DMS53 treated with DMSO at 0.1 percent for 48 hours (cell line): ENCODE measurements around the gene DEFB131A.
"Not testable (repeated sequence)": the region's sequence is repeated elsewhere in the genome, so short reads cannot be mapped to it uniquely, and the experiment has no call there.

Source experiments
- DNase-seq: peaks from one replicate; lab custom pipeline; 2025; ENCODE audit not compliant: unreplicated experiment; lab: John Stamatoyannopoulos, UW

The DEFB131A gene

GRCh38 chr4:9444114-9444513, at the start of gene DEFB131A:
DEFB131A (plus strand) TSS chr4:9444414; CDS start chr4:9444534, 120 bp downstream.
- not testable (repeated sequence) for DNase-seq

DNA sequence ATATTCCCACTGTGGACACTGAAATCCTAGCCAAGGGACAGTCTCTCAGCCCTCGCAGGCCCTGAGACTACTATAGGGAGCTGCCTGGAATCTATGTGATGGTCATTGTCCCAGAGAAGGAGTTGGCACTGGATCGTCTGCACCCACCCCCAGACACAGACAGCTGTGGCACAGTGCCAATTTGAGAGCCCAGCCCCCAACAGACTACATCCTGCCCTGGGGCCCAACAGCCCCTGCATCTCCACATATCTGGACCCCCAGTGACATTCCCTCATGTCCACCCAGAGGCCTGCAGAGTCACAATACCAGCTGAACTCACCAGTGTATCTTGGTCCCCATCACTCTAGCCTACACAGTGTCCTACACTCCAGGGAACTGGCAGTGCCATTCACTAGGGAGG, 38.4 kb upstream of the DEFB131A start:
- not testable (repeated sequence) for DNase-seq

- not testable (repeated sequence) for DNase-seq
Observed at GRCh38 chr4:9406491-9406890, 37.7 kb upstream of the DEFB131A start.

- no peak for DNase-seq
Observed at GRCh38 chr4:9409793-9410192, 34.4 kb upstream of the DEFB131A start.

- DNase-seq: not testable (repeated sequence)
Observed at GRCh38 chr4:9421884-9422455, 22.2 kb upstream of the DEFB131A start.

DNA sequence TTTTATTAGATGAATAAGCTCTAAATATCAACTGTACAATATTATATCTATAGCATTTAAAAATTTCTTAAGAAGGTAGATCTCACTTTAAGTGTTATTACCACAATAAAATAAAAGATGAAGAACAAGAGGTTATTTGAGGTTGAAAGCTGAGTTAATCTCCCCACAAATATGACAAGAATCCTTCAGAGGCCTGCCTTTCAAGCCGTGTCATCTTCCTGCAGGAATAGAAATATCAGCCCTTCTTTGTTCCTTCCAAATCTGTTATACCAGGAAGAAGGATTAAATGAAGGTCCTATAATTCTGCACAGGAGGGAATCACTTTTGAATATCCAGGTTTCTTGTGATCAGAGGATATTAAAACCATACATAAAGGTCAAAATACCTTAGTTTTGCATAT, 18.3 kb upstream of the DEFB131A start:
- not testable (repeated sequence) for DNase-seq

DNA sequence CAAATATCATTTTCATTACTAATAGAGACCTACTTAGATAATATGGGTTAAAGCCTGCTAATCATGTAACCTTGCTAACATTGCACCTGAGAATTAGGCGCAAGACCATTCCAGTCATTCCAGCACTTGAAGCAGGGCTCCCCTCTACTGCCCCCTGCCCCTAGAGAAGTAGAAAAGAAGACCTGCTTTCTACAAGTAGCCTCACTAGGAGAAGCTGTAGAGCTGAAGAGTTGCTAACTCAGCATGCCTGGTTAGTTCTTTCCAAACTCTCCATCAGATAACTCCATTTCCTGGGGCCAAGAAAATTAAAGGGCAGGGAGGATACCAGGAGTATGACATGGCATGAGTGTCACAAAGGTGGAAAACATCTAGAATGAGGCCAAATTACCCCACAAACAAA, 14.2 kb upstream of the DEFB131A start:
- DNase-seq: not testable (repeated sequence)

- DNase-seq: not testable (repeated sequence)
Observed at GRCh38 chr4:9433320-9433719, 10.9 kb upstream of the DEFB131A start.

DNA sequence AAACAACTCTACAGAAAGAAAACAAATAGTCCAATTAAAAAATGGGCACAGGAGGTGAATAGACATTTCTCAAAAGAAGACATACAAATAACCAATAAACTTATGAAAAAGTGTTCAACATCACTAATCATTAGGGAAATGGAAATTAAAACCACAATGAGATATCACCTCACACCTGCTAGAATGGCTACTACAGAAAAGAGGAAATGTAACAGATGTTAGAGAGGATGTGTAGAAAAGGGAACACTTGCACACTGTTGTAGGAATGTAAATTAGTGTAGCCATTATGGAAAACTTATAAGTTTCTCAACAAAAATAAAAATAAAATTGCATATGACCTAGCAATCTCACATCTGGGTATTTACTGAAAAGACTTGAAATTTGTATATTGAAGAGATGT, 7.5 kb upstream of the DEFB131A start:
- DNase-seq: not testable (repeated sequence)

GRCh38 chr4:9442355-9442754, 1.9 kb upstream of the DEFB131A start:
- not testable (repeated sequence) for DNase-seq

GRCh38 chr4:9444681-9445080, 467 bp downstream of the DEFB131A start:
- DNase-seq: not testable (repeated sequence)

- not testable (repeated sequence) for DNase-seq
Observed at GRCh38 chr4:9452251-9452650, 8.0 kb downstream of the DEFB131A start.

GRCh38 chr4:9454284-9454683, 10.1 kb downstream of the DEFB131A start:
- not testable (repeated sequence) for DNase-seq

DNA sequence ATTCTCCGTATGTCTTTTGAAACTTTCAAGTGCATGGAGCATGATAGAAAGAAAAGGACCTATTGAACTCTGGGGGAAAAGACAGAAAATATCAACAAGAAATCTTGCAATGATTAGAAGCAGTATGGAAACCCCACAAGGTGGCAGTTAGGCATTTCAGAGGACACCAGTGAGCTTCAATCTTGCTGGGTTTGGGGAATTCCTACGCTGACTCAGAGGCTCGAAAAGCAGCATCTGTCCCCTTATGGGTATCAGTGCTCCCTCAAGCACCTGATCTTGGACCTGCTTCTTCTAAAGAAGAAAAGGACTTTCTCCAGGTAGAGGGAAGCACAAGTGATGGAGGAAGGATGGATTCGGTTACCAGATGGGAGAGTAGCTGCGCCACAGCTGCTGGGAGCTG, 10.8 kb downstream of the DEFB131A start:
- not testable (repeated sequence) for DNase-seq

DNA sequence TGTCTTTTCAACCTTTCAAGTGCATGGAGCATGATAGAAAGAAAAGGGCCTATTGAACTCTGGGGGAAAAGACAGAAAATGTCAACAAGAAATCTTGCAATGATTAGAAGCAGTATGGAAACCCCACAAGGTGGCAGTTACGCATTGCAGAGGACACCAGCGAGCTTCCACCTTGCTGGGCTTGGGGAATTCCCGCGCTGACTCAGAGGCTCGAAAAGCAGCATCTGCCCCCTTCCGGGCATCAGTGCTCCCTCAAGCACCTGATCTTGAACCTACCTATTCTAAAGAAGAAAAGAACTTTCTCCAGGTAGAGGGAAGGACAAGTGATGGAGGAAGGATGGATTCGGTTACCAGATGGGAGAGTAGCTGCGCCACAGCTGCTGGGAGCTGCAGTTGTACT, 35.3 kb downstream of the DEFB131A start:
- not testable (repeated sequence) for DNase-seq

DNA sequence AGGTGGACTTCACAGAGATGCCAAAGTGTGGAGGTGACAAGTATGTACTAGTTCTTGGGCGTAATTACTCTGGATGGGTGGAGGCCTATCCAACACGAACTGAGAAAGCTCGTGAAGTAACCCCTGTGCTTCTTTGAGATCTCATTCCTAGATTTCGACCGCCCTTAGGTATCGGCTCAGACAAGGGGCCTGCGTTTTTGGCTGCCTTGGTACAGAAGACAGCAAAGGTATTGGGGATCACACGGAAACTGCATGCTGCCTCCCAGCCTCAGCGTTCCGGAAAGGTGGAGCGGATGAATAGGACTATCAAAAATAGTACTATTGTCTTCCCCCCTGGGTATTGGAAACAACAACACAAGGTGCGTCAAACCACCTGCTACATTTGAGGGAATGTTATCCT, 35.9 kb downstream of the DEFB131A start:
- not testable (repeated sequence) for DNase-seq

DNA sequence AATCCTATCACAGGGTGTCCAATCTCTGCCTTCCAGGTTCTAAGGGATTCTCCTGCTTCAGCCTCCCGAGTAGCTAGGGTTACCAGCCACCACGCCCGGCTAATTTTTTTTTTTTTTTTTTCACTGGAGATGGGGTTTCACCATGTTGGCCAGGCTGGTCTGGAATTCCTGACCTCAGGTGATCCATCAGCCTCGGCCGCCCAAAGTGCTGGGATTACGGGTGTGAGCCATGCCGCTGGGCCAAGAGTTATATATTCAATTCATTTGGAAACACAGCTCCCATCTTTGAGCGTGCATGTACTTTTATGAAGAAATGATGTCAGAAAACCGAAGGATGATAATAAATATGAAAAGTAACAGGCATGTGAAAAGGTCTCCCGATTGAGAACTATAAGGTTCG, 38.7 kb downstream of the DEFB131A start:
- DNase-seq: not testable (repeated sequence)

DNA sequence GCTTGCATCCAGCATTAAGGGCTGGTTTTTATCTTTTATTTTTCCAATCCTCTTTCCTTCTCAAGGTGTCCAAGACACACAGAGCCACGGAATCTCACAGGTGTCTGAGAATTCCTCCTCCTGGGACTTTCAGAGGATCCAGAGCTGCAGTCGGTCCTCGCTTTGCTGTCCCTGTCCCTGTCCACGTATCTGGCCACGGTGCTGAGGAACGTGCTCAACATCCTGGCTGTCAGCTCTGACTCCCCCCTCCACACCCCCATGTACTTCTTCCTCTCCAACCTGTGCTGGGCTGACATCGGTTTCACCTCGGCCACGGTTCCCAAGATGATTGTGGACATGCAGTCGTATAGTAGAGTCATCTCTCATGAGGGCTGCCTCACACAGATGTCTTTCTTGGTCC, 39.5 kb downstream of the DEFB131A start:
- not testable (repeated sequence) for DNase-seq

DNA sequence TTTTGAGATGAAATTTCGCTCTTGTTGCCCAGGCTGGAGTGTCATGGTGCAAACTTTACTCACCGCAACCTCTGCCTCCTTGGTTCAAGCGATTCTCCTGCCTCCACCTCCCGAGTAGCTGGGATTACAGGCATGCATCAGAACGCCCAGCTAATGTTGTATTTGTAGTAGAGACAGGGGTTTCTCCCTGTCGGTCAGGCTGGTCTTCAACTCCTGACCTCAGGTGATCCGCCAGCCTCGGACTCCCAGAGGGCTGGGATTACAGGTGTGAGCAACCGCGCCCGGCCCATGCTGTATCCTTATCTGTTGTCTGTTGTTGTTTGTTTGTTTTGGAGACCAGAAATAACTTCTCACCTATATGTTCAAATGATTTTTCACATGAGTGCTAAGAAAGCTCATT, 42.7 kb downstream of the DEFB131A start:
- DNase-seq: not testable (repeated sequence)

- not testable (repeated sequence) for DNase-seq
Observed at GRCh38 chr4:9488796-9489195, 44.6 kb downstream of the DEFB131A start.

DNA sequence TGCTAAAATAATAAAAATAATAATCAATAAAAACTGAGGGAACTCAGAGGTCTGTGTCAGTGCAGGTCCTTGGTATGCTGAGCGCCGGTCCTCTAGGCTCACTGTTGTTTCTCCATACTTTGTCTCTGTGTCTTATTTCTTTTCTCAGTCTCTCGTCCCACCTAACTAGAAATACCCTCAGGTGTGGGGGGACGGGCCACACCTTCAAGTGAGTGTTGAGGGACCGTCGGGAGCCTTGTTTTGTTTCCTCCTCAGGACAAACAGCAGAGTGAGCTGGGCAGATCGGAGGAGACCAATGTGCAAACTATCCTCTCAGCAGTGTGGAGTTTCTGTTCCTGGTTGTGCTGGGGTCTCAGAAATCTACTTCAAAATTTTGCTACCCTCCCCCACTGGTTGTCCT, 46.3 kb downstream of the DEFB131A start:
- DNase-seq: not testable (repeated sequence)

- not testable (repeated sequence) for DNase-seq
Observed at GRCh38 chr4:9490986-9491385, 46.8 kb downstream of the DEFB131A start.

DNA sequence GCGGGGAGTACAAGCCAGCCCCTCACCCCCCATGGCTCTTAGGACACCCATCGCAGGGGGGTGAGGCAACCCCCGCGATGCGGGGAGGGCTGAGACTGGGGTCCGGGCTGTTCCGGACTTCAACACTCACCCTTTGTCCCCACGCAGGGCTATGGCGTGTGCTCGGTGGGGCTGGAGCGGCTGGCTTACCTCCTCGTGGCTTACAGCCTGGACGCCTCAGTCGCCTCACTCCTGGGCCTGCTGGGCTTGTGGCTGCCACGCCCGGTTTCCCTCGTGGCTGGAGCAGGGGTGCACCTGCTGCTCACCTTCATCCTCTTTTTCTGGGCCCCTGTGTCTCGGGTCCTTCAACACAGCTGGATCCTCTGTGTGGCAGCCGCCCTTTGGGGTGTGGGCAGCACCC, 49.4 kb downstream of the DEFB131A start:
- DNase-seq: not testable (repeated sequence)
